Esophagus muscularis mucosa (tissue), 4 donors: ENCODE data around the gene PNPLA1. TPM values are rescaled to one million over a fixed set of nuclear protein-coding genes. Genes with fewer than 3 reads are reported as not detected.

Experiments used
- DNase-seq: peaks from one replicate; pipeline ENCODE4 v3.0.0-alpha.2; 2017; ENCODE audit errors: extremely low spot score
- H3K27ac ChIP-seq, 4 donors: fragments of 200-600 bp; sonication (generic); replicated peaks in 1 of 4; 1 replicate in 3 of 4; 2 replicates in 1 of 4; pipeline ENCODE4 v1.5.1; 2016 to 2019; ENCODE audit warnings: mild to moderate bottlenecking in 1 of 4
- H3K27me3 ChIP-seq, 4 donors: fragments of 200-600 bp; sonication (generic); one replicate each; pipeline versions ENCODE4 v1.5.1 to v1.6.0; 2016 to 2019
- H3K36me3 ChIP-seq, 4 donors: fragments of 200-600 bp; sonication (generic); one replicate each; pipeline ENCODE4 v1.5.1; 2016 to 2019
- H3K4me1 ChIP-seq, 4 donors: fragments of 200-600 bp; sonication (generic); one replicate each; pipeline ENCODE4 v1.5.1; 2016 to 2019
- H3K4me3 ChIP-seq, 4 donors: fragments of 200-600 bp; sonication (generic); 1 replicate in 2 of 4; 2 replicates in 2 of 4; pipeline ENCODE4 v1.5.1; 2016 to 2019; ENCODE audit warnings: mild to moderate bottlenecking in 4 of 4, moderate library complexity in 1 of 4
- H3K9me3 ChIP-seq, 4 donors: fragments of 200-600 bp; sonication (generic); 1 replicate in 3 of 4; 2 replicates in 1 of 4; pipeline ENCODE4 v1.5.1; 2016 to 2019
- CTCF ChIP-seq, 3 experiments: fragments of 200-600 bp in 2 of 3; fragments of 450-650 bp in 1 of 3; sonication (generic) in 2 of 3; IDR thresholded peaks; one replicate each; pipeline ENCODE4 v1.5.1; 2017 to 2019; ENCODE audit warnings: antibody characterized with exemption in 3 of 3, mild to moderate bottlenecking in 2 of 3, moderate library complexity in 1 of 3
- EP300 ChIP-seq: sonication (generic); formaldehyde crosslinking; IDR thresholded peaks from one replicate; pipeline ENCODE4 v1.6.1; 2017; ENCODE audit warnings: antibody characterized with exemption
- POLR2A ChIP-seq: fragments of 450-650 bp; IDR thresholded peaks from one replicate; pipeline ENCODE4 v1.6.1; 2017; ENCODE audit warnings: antibody characterized with exemption, moderate library complexity, mild to moderate bottlenecking, low read depth
- POLR2AphosphoS5 ChIP-seq, 2 donors: sonication (generic); formaldehyde crosslinking; IDR thresholded peaks; one replicate each; pipeline ENCODE4 v1.6.1; 2017; ENCODE audit warnings: antibody characterized with exemption in 2 of 2
- WGBS: methylation state at CpG from one replicate; pipeline ENCODE4 v1.1.5; 2018; 5-methylcytosine and 5-hydroxymethylcytosine counted together
- intact Hi-C: fragments of 100-400 bp; cut with DNase I; formaldehyde crosslinking; loops from one replicate; pipeline ENCODE4 v1.15.1; 2023
- total RNA-seq, 4 donors: library from RNA; depleted of rRNA; stranded (reverse); fragments of >200 nt; gene quantifications; one replicate each; pipeline versions ENCODE4 v1.1.0 to v1.2.1, GENCODE V29; 2016

The PNPLA1 gene
- total RNA-seq, 4 donors from 2014 or later, result 0.33 TPM; not detected in 3

GRCh38 chr6:36340306-36340617 is 70.4 kb downstream of the PNPLA1 start:
- Histone ChIP-seq H3K27me3 (peaks cover 0 to 39% (median 2%) of the 10 kb centered on the region in 4 donors), H3K4me1 (peaks cover 5 to 12% (median 11%) of the 10 kb centered on the region in 4 donors), H3K4me3 (no peak overlapping the region), H3K27ac (no peak overlapping the region), H3K36me3 (no peaks in the 10 kb centered on the region), H3K9me3 (no peaks in the 10 kb centered on the region)
- TF ChIP-seq POLR2A, result no peak
- no peak for TF ChIP-seq POLR2AphosphoS5 (IDR thresholded peaks at IDR 0.05)
- no peak for TF ChIP-seq CTCF (IDR thresholded peaks at IDR 0.05)
- TF ChIP-seq EP300, result no peak
- 70% methylated on average over 12 of the region's 12 CpGs for WGBS
- no peak for DNase-seq
- intact Hi-C loops, result no loop called here

- Histone ChIP-seq H3K36me3 (no peaks in the 10 kb centered on the region), H3K4me3 (peak overlapping the region; percentile 16 to 41 (median 34)), H3K9me3 (no peaks in the 10 kb centered on the region), H3K4me1 (peaks cover 5 to 12% (median 11%) of the 10 kb centered on the region in 4 donors), H3K27me3 (peaks cover 0 to 34% (median 2%) of the 10 kb centered on the region in 4 donors), H3K27ac (no peak overlapping the region)
- 24% methylated on average over 35 of the region's 36 CpGs for WGBS
- no peak for DNase-seq
- no peak for TF ChIP-seq POLR2A
- peak in 2 of 3 experiments; percentile 91 to 92 for TF ChIP-seq CTCF (IDR thresholded peaks at IDR 0.05)
- TF ChIP-seq POLR2AphosphoS5 (IDR thresholded peaks at IDR 0.05), result peak in 1 of 2 donors; percentile 34
- intact Hi-C loops, result no loop called here
Observed at GRCh38 chr6:36340618-36341454, 71.0 kb downstream of the PNPLA1 start.

- 96% methylated on average over 5 of the region's 5 CpGs for WGBS
- Histone ChIP-seq H3K4me1 (peaks cover 5 to 12% (median 11%) of the 10 kb centered on the region in 4 donors), H3K27ac (no peak overlapping the region), H3K9me3 (no peaks in the 10 kb centered on the region), H3K27me3 (peaks cover 0 to 28% (median 0%) of the 10 kb centered on the region in 4 donors), H3K4me3 (no peak overlapping the region), H3K36me3 (no peaks in the 10 kb centered on the region)
- intact Hi-C loops, result no loop called here
- TF ChIP-seq EP300, result no peak
- no peak for DNase-seq
Observed at GRCh38 chr6:36343109-36343680, 73.3 kb downstream of the PNPLA1 start.

GRCh38 chr6:36345681-36346466 is 76.0 kb downstream of the PNPLA1 start:
- Histone ChIP-seq H3K27ac (no peak overlapping the region), H3K4me3 (no peak overlapping the region), H3K36me3 (no peaks in the 10 kb centered on the region), H3K4me1 (peaks cover 6 to 10% (median 9%) of the 10 kb centered on the region in 4 donors), H3K27me3 (peaks cover 0 to 25% (median 0%) of the 10 kb centered on the region in 4 donors), H3K9me3 (no peaks in the 10 kb centered on the region)
- DNase-seq, result no peak
- WGBS, result 84% methylated on average over 13 of the region's 13 CpGs
- TF ChIP-seq POLR2AphosphoS5 (IDR thresholded peaks at IDR 0.05) (no peak), POLR2A (no peak), EP300 (no peak), CTCF (IDR thresholded peaks at IDR 0.05) (no peak)
- intact Hi-C loops, result no loop called here
